GM18858 (cell line): ENCODE measurements around the gene DNAJC16.

Experiments
- ATAC-seq: cut with Tn5 transposase; IDR thresholded peaks from one replicate; pipeline ENCODE4 v1.9.1; 2021; ENCODE audit not compliant: unreplicated experiment

DNAJC16 gene

DNA sequence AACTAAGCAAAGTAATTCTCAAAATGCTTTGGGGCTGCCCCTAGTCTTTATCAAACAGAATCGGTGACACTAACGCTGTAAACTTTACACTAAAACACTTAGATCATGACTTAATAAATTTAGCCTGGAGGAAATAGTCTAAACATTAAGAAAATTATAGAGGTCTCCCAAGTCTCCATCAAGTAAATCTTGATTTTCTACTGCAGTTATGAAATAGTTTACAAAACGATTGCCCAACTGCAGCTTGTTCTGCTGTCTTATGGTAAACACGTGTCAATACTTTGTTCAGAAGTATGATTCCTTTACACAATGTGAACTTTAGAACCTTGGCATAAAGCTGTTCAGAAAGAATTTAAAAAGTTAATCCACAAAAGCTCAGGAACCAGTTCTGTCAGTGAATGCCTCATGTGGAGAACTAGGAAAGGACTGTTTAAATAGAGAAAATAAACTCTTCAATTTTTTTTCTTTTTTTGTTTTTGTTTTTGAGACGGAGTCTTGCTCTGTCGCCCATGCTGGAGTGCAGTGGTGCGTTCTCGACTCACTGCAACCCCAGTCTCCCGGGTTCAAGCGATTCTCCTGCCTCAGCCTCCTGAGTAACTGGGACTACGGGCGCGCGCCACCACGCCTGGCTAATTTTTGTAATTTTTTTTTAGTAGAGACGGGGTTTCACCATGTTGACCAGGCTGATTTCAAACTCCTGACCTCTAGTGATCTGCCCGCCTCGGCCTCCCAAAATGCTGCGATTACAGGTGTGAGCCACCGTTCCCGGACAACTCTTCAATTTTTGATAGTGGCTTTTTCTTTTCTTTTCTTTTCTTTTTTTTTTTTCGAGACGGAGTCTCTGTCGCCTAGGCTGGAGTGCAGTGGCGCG, 92.2 kb downstream of the DNAJC16 start:
- ATAC-seq: no peak

DNA sequence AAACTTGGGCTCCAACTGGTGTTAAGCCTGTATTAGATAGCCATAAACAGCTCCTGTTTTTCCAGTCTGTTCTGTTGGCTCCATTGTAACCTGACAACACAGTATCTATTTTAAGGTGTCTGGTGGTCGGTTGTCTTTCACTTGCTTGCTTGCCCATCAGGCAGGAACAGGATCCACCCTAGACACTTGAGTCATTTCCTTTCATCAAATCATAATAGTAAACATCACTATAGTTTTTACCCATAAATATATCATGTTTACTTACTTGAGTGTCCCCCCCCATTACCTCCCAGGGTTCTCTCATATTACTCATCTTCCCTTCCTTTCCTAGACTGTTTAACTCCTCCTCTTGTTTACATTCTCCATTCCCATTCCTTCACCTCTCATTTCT, 93.5 kb downstream of the DNAJC16 start:
- ATAC-seq: no peak

GRCh38 chr1:15620902-15621682, 94.4 kb downstream of the DNAJC16 start:
- no peak for ATAC-seq

- no peak for ATAC-seq
Measured at GRCh38 chr1:15621975-15622374, 95.3 kb downstream of the DNAJC16 start.

- no peak for ATAC-seq
Measured at GRCh38 chr1:15622712-15623373, 96.2 kb downstream of the DNAJC16 start.

DNA sequence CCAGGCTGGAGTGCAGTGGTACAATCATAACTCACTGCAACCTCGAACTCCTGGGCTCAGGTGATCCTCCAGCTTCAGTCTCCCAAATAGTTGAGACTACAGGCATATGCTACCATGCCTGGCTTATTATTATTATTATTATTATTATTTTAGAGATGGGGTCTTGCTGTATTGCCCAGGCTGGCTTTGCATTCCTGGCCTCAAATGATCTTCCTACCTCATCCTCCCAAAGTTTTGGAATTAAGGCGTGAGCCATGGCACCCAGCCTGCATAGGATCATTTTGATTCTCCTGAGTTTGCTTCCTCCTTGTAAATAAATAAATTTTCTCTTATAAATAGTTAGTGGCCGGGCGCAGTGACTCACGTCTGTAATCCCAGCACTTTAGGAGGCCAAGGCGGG, 96.8 kb downstream of the DNAJC16 start:
- no peak for ATAC-seq

GRCh38 chr1:15624133-15624714, 97.6 kb downstream of the DNAJC16 start:
- ATAC-seq: no peak

DNA sequence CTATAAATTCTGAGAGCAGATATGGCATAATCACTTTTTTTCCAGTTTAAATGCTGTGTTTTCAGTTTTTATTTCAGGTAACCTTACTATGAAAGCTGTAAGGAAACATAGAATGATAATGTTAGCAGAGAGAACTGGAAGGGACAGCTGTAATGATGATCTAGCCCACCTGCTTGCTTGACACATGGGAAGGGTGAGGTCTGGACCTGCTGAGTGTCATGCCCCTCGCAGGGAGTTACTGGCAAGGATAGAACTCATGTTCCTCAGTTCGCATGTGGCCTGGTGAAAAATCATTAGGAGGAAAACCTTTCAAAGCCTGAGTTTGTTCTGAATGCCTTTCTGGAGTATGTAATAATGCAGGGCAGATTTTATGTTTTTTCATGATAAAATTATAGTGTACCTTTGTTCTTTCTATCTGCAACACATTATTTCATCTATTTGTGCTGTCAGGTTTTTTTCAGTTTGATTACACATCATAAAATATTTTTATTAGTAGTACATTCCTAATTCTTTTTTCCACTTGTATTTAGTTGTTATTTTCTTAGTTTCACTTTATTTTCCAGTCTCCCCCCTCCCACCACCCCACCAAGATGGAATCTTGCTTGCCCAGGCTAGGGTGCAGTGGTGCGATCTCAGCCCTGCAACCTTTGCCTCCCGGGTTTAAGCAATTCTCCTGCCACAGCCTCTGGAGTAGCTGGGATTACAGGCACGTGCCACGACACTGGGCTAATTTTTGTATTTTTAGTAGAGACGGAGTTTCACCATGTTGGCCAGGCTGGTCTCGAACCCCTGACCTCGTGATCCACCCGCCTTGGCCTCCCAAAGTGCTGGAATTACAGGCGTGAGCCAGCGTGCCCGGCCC, 98.6 kb downstream of the DNAJC16 start:
- no peak for ATAC-seq
